ENCODE results near the gene CLP1.

- TF ChIP-seq CTCF (IDR thresholded peaks at IDR 0.05) (no peak), POLR2AphosphoS5 (IDR thresholded peaks at IDR 0.05) (peak in 3 of 4 donors; percentile 40 to 70 (median 43)), EP300 (IDR thresholded peaks at IDR 0.05) (no peak), POLR2A (IDR thresholded peaks at IDR 0.05) (no peak)
Measured at GRCh38 chr11:57638005-57638781, 19.4 kb upstream of the CLP1 start.
